NCI-H2107 treated with DMSO at 0.1 percent for 48 hours (cell line): Measurements from ENCODE around the gene LRCH4.
"Not testable (repeated sequence)": the region's sequence is repeated elsewhere in the genome, so short reads cannot be mapped to it uniquely, and the experiment has no call there.

Experiments
- DNase-seq: peaks from one replicate; lab custom pipeline; 2025; ENCODE audit not compliant: unreplicated experiment; lab: John Stamatoyannopoulos, UW

LRCH4 gene

DNA sequence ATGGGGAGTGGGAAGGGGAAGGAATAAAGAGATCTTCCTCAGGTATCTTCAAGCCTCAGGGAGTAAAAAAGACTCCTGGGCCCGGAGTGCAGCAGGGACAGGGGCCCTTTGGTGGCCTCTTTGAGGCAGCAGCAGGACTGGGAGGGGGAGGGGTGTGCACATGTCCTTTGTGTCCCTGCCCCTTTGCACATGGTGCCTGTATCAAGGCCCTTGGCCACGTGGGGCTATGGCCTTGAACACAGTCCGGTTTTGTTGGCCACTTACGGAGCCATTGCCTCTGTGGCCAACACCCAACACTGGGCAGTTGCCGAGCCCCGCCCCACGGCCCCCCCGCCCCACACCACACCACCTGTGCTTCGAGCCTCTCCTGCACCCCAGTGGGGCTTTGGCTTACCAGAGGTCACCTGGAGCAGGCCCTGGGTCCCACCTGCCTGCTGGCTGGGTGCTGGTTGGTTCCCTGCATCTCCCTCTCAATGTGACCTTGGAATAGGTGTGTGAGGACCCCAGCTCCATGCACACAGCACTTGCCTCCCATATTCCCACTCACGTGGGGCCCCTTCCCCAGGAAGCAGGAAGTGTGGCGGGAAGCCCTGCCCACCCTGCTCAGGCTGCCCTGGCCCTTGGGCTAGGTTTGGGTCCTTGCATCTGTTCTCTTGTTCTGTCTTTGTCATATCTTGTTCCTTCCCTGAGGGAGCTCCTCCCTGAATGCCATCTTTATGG, 17.6 kb downstream of the LRCH4 start:
- no peak for DNase-seq

DNA sequence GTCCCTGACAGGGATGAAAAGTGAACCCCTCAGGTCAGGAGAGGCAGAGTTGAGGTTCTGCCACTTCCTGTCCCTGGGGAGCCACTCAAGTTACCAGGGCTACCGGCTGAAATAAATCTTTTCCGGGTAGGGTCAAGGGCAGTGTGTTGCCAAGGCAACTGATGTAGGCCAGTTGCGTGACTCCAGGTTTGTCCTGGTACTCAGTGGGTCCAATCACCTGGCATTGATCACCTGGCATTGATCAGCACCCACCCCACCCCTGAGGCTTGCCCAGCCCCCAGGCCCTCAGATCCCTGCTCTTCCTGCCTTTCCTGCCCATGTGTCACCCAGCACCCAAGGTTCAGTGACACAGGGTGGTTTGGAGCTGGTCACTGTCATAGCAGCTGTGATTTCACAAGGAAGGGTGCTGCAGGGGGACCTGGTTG, 18.2 kb downstream of the LRCH4 start:
- DNase-seq, result no peak

DNA sequence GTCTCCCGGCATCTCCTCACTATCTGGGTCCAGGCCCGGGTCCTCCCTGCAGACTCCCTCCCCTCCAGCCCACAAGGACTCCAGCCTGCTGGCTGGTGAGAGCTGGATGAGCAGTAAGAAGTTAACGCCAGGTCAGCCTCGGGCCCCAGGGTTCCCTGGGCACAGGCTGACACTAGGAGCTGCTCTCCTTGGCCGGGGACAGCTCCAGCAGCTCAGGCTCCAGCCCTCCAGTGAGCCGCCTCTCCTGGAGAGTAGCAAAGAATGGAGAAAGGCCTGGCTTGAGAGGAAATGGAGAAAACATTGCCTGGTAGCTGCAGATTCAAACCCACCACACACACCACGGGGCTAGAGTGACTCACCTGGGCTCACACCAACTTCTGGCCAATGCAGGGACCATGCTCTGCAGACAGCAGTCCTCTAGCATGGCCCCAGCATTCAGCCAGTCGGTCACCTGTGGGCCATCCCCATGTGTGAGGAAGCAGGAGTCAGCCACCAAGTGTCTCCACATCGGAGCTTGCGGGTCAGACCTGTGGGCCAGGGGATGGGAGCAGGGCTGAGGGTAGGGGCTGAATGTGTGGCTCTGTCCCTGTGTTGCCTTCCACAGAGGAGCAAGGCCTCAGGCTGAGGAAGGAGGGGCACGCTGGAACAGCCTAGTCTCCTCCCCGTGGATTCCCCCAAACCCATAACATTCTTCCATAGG, 18.7 kb downstream of the LRCH4 start:
- DNase-seq, result no peak

DNA sequence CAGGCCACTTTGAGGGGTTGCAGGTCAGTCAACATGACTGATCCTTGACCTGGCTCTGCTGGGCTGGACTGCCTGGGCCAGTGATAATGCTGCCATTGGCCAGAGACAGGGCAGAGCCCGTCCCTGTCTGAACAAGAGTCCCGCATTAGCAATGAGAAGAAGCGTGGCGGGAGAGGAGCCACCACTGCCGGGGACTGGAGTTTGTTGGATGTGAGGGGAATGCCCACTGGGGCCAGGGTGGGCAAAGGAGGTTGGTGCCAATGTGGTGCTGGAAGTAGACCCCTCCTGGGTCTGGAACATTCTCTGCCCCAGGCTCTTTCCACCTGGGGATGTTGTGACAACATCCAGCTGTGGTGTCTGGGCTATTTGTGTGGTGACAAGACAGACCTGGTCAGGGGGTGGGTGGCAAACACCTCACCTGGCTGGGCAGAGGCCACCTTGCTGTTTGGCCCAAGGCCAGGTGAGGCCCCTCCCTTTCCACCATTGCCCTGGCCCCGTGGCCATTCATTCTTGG, 19.9 kb downstream of the LRCH4 start:
- DNase-seq, result no peak

DNA sequence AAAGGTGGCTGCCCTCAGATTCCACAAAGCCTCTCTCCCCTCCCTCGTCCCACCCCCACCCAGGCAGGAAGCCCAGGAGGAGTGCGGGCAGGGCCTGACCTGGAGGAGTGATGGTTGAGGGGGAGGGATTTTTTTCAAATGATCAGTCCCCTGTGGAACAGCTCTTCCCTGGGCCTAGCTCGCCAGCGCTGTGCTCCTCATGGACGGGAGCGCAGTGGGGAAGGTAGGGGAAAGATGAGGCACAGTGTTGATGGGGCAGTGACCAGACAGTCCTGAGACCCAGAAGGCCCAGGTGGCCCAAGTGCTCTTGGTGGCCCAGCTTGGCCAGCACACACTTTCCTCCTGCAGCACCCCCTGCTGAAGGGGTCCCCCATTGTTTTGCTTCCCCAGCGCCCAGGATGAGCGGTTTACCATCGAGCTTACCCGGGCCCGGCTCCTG, 20.8 kb downstream of the LRCH4 start:
- DNase-seq, result no peak

DNA sequence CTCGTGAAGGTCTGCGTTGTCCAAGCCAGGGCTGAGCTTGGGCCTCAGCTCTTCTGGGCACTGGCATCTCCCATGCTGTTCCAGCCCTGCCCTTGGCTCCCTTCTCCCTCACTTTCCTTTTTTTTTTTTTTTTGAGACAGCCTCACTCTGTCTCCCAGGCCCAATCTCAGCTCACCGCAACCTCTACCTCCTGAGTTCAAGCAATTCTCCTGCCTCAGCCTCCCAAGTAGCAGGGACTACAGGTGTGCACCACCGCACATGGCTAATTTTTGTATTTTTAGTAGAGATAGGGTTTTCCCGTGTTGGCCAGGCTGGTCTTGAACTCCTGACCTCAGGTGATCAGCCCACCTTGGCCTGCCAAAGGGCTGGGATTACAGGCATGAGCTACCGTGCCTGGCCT, 21.5 kb downstream of the LRCH4 start:
- not testable (repeated sequence) for DNase-seq

DNA sequence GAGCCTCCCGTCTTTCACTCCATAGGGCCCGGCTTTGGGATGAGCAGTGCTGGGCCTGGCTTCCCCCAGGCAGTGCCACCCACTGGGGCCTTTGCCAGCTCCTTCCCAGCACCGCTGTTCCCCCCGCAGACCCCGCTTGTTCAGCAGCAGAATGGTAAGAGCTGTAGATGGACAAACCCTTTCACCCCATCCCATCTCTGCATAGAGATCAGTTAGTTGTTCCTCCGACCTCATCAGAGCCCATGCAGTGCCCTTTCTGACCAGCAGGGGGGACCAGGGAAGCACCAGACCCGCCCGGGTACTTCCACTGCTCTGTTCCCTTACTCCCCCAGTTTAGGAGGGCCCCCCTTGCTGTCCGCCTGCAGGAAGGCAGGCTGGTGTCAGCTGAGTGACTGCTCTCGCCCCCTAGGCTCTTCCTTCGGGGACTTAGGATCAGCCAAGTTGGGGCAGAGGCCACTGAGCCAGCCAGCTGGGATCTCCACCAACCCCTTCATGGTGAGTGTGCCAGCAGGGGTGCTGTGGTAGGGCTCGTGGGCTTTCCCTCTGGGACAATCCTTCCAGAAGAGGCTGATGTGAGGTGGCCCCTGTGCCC, 22.0 kb downstream of the LRCH4 start:
- peak; percentile 18 for DNase-seq

DNA sequence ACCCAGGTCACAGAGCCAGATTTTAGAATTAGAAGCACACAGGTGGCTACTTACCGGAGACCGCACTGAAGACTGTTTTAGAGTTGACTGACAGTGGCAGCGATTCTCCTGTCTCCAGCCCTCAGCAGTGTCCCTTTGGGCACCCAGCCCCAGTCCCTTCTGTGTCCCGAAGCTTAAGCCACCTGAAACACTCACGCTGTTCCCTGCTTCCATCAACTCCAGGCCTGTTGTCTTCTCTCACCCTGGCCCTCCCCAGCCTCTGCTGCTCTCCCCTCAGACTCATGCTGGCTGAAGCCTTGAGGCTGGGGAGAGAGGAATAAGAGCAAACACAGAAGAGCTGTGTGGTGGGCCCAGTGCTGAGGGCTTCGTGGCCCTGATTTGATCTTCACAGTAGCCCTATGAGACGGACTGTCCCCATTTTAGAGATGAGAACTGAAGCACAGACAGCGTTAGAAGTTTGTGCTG, 22.8 kb downstream of the LRCH4 start:
- no peak for DNase-seq

DNA sequence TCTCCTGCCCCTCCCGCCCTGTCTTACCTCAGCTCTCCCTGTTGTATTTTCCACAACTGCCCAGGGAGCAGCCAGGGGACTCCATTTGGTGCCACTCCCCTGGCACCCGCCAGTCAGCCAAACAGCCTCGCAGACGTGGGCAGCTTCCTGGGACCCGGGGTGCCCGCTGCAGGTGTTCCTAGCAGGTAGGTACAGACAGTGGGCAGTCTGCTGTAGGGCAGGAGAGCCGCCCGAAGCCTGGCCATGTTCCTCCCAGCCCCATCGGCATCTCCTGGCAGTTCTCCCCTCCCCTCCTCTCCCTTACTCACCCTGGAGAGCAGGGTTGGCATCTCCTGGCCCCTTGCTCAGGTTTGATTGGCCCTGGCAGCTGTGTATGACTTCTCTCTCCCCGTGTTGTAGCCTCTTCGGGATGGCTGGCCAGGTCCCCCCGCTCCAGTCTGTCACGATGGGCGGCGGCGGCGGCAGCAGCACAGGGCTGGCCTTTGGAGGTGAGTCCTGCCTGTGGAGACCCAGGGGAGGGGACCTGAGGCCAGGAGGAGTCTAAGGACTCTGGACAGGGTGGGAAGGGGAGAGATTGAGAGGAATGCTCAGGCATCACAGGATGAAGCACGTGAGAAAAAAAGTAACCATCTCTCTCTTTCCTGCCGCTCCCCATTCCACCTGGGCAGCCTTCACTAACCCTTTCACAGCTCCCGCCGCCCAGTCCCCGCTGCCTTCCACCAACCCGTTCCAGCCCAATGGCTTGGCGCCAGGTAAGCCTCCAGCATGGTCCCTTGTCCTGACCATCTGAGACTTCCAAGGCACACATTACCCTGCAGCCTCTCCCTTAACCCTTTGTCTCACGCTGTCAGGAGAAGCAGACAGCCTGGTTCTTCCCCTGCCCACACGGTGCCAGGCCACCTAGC, 23.5 kb downstream of the LRCH4 start:
- no peak for DNase-seq

DNA sequence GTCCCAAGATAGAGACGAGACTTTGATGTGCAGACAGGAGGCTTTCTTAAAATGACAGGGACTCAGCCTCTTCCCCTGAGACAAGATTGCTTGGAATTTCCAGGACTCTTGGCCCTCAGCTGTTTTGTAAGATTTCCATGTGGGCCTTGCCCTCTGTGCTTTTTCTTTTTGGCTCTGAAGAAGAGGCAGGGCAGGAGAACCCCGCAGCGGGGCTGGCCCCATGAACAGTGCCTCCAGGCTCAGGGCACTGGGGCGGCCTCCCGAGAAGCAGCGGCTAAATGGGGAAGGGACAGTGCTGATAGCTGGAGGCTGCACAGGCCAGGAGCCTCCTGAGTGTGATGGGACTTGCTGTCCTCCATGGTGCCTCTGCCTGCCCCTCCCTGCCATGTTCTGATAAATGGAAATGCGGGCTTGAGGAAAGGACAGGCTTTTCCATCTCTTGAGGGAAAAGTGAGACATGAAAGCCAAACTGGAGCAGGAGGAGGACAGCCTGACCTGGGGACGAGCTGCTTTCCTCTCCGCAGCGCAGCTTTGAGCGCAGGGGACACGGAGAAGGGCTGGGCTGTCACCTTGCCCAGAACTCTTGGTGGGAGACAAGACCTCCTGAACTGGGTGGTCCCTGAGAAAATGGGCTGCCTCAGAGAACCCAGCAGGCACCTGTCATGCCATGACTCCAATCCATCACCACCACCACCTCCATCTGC, 24.3 kb downstream of the LRCH4 start:
- no peak for DNase-seq

DNA sequence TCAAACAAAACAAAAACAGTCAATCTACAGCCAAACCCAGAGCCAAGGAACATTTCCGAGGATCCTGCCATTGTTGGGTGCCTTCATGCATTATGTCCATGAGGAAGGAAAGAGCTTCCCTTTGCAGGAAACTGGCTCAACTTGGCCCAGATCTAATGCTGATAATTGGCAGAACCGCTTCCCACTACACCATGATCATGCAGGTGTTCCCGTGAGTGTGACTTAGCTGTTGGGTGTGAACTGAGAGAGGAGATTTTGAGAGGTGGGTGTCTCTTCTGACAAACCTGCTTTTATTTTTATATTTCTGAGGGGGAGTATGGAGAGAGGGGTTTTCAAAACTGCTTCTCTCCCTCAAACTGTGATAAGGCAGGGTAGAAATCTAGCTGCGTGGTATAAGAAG, 26.8 kb downstream of the LRCH4 start:
- DNase-seq, result no peak

DNA sequence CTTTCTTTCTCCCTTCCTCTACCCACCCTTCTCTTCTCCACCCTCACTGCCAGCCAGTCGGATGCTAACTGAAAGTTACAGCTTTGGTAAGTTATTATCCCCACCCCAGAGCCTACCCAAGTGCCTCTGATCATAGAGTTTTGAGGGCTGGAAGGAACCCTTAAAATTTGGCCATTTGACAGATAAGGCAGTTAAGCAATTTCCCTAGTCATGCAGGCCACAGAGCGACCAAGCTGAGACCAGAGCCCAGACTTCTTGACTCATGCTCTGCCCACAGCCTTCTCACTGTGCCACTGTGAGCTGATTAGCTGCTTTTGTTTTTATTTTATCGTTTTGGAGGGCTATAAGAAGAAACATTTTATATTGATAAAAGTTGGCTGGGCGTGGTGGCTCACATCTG, 29.4 kb downstream of the LRCH4 start:
- DNase-seq, result no peak

DNA sequence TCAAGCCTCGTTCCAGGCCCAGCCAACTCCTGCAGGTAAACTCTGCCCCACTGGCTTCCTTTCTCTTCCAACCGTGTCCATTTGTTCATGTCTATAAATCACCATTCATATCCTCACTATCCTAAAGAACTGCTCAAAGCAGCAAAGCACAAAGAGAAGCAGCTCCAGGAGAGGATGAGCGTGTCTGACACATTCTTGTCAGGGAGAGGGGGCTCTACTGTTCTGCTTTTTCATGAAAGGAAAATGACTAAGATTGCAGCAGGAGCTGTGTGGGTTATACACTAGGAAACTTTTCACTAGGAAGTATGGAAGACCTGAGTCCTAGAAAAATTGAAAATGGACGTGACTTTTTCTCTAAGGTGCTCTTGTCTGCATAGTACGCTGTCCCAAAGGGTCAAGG, 30.2 kb downstream of the LRCH4 start:
- no peak for DNase-seq

DNA sequence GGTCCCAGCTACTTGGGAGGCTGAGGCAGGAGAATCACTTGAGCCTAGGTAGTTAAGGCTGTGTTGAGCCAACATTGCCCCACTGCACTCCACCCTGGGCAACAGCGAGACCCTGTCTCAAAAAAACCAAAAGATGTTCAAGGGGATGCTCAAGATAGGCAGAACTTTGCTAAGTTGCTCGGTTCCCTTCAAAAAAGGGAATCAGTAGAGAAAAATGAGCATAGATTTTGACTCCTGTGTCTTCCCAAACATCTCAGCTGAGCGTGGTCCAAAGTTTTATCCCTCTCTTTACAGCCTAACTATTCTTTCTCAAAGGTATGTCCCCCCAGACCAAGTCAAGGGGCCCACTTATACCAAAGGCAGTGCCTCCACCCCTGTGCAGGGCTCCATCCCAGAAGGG, 32.9 kb downstream of the LRCH4 start:
- no peak for DNase-seq

DNA sequence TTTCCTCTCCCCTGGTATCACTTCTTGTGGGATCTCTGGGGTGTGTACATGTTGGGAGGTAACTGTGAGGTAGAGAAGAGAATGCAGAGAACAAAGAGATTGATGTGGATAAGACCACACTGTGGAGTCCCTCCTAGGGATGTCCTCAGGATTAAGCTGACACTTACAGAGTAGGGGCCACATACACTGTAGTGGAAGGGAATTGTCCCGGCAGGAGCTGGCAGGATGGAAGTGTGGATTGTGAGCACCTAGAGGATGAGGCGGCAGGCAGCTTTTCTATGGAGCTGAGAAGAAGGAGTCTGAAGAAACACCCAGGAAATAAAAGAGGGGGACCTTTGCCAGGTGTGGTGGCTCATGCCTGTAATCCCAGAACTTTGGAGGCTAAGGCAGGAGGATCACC, 33.4 kb downstream of the LRCH4 start:
- DNase-seq, result no peak

DNA sequence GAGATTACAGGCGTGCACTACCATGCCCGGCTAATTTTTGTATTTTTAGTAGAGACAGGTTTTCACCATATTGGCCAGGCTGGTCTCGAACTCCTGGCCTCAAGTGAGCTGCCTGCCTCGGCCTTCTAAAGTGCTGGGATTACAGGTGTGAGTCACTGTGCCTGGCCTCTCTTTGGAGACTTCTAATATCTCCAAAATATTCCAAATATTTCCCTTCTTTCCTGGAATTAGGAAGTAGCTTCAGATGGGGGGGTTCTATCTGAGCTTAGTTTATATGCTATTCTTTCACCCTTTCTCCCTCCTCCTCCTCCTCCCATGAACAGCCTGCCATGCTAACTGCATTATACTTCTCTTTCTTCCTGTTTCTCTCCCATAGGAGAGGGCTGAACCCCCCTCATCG, 37.5 kb downstream of the LRCH4 start:
- DNase-seq, result not testable (repeated sequence)

DNA sequence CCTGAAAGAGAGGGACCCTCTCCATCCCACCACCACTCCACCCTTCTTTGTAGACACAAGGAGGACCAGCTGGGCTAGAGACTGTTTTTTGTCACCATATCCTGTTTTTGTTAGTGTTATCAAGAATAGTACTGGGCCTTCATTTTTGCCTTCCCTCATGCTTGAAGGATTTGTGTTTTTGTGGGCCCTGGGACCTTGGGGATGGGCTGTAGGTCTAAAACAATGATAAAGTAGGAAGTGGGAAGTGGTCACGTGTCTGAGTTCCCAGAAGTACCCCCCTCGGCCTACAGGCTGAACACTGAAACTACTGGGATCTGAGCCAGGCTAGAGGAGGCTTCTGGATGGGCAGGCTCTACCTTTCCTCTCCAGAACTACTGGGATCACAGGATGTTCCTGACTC, 38.1 kb downstream of the LRCH4 start:
- no peak for DNase-seq

DNA sequence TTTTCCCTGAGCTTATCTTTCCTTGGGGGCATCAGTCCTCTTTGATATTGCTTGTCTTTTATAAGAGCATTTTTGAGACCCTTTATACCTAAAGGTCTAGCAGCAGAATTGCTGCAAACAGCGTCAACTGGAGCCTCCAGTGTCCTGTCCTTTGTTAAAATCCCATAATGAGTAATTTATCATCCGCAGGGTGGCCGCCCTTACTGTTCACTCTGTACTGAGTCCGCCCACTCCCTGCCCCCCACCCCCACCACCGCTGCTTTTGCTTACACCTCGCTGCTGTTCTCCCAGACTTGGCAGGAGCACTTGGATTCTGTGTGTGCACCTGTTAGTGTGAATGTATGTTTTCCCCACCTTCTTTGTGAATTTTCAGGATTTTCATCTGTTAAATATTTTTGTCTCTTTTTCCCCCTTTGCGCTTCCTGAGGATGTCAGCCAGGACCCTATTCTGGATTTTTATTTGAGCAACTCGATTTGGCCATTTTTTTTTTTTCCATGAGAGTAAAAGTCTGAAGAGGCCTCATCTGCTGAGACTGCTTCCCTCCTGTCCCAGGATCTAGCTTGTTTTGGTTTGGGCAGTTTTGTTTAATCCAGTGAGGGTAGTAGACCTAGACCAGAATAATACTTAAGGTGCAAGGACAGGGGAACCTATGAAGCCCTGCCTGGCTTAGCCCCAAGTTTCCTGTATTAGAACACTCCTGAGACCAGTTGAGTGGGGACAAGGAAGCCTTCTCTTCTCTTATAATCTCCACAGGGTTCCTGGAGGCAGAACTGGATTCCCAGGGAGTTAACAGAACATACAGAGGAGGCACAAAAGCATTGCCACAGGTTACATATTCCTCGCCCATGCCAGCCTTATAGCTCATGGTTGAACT, 38.8 kb downstream of the LRCH4 start:
- peak; percentile 60 for DNase-seq

DNA sequence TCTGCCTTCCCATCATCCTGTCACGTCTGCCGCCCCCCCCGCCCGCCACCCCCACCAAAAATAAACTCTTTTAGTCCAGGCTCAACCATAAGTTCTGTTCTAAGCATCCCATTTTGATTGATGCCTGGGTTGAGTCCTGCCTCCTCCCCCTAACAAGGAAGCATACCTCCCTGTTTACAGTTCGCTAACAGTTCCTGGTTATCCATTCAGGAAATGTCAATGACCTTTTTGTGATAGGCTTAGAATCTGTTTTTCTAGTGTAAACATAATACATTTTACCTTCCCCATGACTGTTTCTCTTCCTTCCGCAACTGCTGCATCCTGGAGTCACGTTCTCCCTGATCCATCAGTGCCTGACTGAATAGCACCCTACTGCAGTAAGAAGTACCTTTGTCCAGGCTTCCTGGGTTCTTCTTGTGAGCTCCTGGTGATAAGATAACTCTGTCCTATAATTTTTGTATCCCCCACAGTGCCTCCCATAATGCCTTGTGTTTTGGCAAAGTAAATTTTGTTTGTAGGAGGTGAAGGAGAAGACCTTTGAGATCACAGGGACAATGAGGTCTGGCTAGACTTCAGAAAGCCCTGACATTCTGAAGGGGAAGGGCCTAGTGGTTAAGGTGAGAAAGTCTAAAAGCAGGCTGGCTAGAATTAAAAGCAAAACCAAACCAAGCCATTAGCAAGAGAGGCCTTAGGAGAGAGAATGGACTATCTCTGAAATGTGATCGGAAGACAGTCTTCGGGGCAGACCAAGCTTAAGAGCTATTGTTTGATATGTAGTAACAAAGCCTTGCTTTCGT, 39.6 kb downstream of the LRCH4 start:
- peak; percentile 60 for DNase-seq
